Gastroesophageal sphincter (tissue), 3 donors: ENCODE measurements around the gene VAV2.

Source experiments
- POLR2A ChIP-seq, 2 donors: fragments of 450-650 bp; IDR thresholded peaks; one replicate each; pipeline ENCODE4 v1.6.1; 2017; ENCODE audit warnings: antibody characterized with exemption in 2 of 2, mild to moderate bottlenecking in 2 of 2, moderate library complexity in 1 of 2
- TF ChIP-seq, protein P1 (sequence below), 4 experiments: fragments of 200-600 bp in 2 of 4; fragments of 450-650 bp in 2 of 4; sonication (generic) in 1 of 4; IDR thresholded peaks; one replicate each; pipeline ENCODE4 v1.5.1; 2017 to 2019; ENCODE audit warnings: antibody characterized with exemption in 4 of 4, mild to moderate bottlenecking in 2 of 4, moderate library complexity in 2 of 4

DNA sequence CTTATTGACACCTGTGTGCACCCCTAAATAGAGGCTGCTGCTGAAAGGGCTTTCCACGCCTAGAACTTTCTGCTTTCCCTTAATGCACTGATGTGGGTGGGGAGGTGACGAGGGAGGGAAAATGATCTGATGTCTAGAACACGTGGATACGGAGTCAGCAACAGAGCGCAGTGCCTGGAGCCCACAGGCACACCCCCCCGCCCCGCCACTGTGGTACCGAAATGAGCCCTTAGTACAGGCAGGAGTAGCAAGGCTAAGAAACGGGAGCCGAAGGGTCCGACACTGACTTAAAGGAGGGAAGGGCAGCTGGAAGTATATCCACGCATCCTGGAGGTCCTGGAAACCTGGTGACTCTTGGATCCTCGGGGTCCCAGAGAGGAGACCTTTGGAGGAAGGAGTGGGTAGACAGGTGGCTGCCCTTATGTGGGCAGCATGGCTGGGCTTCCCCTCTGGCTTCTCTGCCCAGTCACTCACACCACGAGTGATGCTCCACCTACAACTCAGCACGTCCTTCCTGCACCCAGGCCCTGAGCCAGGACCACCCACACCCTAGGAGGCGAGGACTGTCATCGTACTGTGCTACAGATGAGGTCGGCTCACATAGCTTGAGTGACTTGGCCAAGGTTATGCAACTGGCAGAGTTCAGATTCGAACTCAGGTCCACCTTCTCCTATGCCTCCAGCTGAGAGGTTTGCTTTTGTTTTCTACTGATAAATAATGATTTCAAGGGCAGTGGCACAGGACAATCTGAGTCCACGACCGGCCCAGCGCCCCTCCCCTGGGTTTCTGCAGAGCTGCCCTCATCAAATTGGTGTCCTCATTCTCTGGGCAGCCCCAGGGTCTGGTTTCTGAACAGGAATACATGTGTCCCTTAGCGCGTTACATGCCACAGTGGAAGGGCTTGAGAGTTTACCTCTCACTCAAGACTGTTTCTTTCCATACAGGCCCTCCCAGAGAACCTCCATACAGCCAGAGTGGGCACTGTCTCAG, 4.7 kb upstream of the VAV2 start:
- TF ChIP-seq, protein P1, sequence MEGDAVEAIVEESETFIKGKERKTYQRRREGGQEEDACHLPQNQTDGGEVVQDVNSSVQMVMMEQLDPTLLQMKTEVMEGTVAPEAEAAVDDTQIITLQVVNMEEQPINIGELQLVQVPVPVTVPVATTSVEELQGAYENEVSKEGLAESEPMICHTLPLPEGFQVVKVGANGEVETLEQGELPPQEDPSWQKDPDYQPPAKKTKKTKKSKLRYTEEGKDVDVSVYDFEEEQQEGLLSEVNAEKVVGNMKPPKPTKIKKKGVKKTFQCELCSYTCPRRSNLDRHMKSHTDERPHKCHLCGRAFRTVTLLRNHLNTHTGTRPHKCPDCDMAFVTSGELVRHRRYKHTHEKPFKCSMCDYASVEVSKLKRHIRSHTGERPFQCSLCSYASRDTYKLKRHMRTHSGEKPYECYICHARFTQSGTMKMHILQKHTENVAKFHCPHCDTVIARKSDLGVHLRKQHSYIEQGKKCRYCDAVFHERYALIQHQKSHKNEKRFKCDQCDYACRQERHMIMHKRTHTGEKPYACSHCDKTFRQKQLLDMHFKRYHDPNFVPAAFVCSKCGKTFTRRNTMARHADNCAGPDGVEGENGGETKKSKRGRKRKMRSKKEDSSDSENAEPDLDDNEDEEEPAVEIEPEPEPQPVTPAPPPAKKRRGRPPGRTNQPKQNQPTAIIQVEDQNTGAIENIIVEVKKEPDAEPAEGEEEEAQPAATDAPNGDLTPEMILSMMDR (IDR thresholded peaks at IDR 0.05): no peak
- no peak for TF ChIP-seq POLR2A (IDR thresholded peaks at IDR 0.05)
